K562 (cell line): ENCODE measurements around the gene CNR2. TPM values are rescaled to one million over a fixed set of nuclear protein-coding genes. Genes with fewer than 3 reads are reported as not detected.
A peak's percentile ranks its signal among the peaks of the same experiment; 100 is the strongest.

Experiments
- ATAC-seq: fragments of 200-7000 bp; cut with Tn5 transposase; 3 replicates; pipeline ENCODE4 v1.9.1; 2020; ENCODE audit warnings: moderate library complexity
- BruUV-seq: library from RNA; stranded (reverse); fragments of 400-500 nt; replicated peaks from 2 replicates; lab custom pipeline; 2021; lab: Mats Ljungman, UMichigan
- CTCF ChIA-PET: fragments of 300-600 bp; formaldehyde crosslinking; extraction: SDS; loops from one replicate; lab custom pipeline; 2021; ENCODE audit warnings: low intra/inter-chr PET ratio; lab: Yijun Ruan, JAX
- POLR2A ChIA-PET: fragments of 300-600, 350-650 bp; sonication (Branson Sonifier 250); formaldehyde crosslinking; extraction: SDS; loops from one replicate; lab custom pipeline; 2021; ENCODE audit warnings: antibody characterized with exemption, inconsistent platforms; lab: Yijun Ruan, JAX
- DNase-seq, 4 experiments: peaks; one replicate each; pipeline versions ENCODE4 v3.0.0 to v3.0.0-alpha.2; 2011 to 2018; ENCODE audit warnings: low spot score in 3 of 4, mixed read lengths in 3 of 4; ENCODE audit errors: extremely low read depth in 1 of 4
- FAIRE-seq: peaks from 2 replicates; lab custom pipeline; 2011; peaks lifted over from hg19 to GRCh38; lab: Jason Lieb, UNC
- H2AFZ ChIP-seq: 2 replicates; pipeline ENCODE4 v1.6.0; 2011; ENCODE audit warnings: low read depth, low read length, control low read depth, inconsistent platforms
- H3K27ac ChIP-seq: fragments of 200-600 bp; 3 replicates; pipeline ENCODE4 v1.8.0; 2011; ENCODE audit warnings: low read depth, mild to moderate bottlenecking, control low read depth, inconsistent platforms, low read length, moderate library complexity, mixed read lengths; ENCODE audit errors: extremely low read depth
- H3K27me3 ChIP-seq, 2 experiments: fragments of 300-600 bp in 1 of 2; 2 replicates in 1 of 2; 3 replicates in 1 of 2; pipeline versions ENCODE4 v1.6.0 to v1.8.0; 2011; ENCODE audit warnings: inconsistent platforms in 2 of 2, low read length in 2 of 2, mild to moderate bottlenecking in 1 of 2, mixed read lengths in 1 of 2, moderate library complexity in 1 of 2; ENCODE audit not compliant: control insufficient read depth in 2 of 2, insufficient read depth in 2 of 2
- H3K36me3 ChIP-seq: fragments of 300-600 bp; 3 replicates; pipeline ENCODE4 v1.8.0; 2011; ENCODE audit warnings: mild to moderate bottlenecking, low read length, inconsistent platforms; ENCODE audit not compliant: control insufficient read depth, insufficient read depth
- H3K4me1 ChIP-seq, 2 experiments: fragments of 200-600 bp in 1 of 2; replicated peaks in 1 of 2; 2 replicates in 1 of 2; 3 replicates in 1 of 2; pipeline versions ENCODE4 v1.5.1 to v1.8.0; 2011; ENCODE audit warnings: inconsistent platforms in 2 of 2, low read length in 2 of 2, mild to moderate bottlenecking in 1 of 2, mixed read lengths in 1 of 2, moderate library complexity in 1 of 2; ENCODE audit not compliant: control insufficient read depth in 2 of 2, insufficient read depth in 2 of 2
- H3K4me2 ChIP-seq: 2 replicates; pipeline ENCODE4 v1.6.1; 2011; ENCODE audit warnings: low read length, control low read depth, inconsistent platforms, mixed read lengths; ENCODE audit not compliant: insufficient read depth
- H3K4me3 ChIP-seq: fragments of 200-600 bp; sonication (generic), shearing (Covaris generic); 2 replicates; pipeline ENCODE4 v1.5.1; 2016; ENCODE audit warnings: control low read depth, inconsistent platforms
- H3K79me2 ChIP-seq: fragments of 200-600 bp; 3 replicates; pipeline ENCODE4 v1.8.0; 2011; ENCODE audit warnings: low read length, inconsistent platforms; ENCODE audit not compliant: control insufficient read depth, insufficient read depth
- H3K9ac ChIP-seq, 2 experiments: 2 replicates each; pipeline versions ENCODE4 v1.6.0 to v1.6.1; 2011; ENCODE audit warnings: low read depth in 2 of 2, low read length in 2 of 2, control low read depth in 1 of 2, inconsistent platforms in 1 of 2, mild to moderate bottlenecking in 1 of 2, mixed read lengths in 1 of 2; ENCODE audit not compliant: insufficient read depth in 1 of 2
- H3K9me1 ChIP-seq: one replicate; pipeline ENCODE4 v1.6.0; 2011; ENCODE audit warnings: inconsistent platforms, mild to moderate bottlenecking, low read length, moderate library complexity; ENCODE audit not compliant: control insufficient read depth, insufficient read depth
- H3K9me3 ChIP-seq: replicated peaks from 2 replicates; pipeline ENCODE4 v1.5.1; 2011; ENCODE audit warnings: low read depth, low read length, inconsistent platforms; ENCODE audit not compliant: control insufficient read depth, insufficient read depth
- H4K20me1 ChIP-seq: replicated peaks from 2 replicates; pipeline ENCODE4 v1.6.1; 2011; ENCODE audit warnings: low read length, inconsistent platforms, mixed read lengths; ENCODE audit not compliant: control insufficient read depth, insufficient read depth
- COPS2 ChIP-seq: fragments of 450-650 bp; conservative IDR thresholded peaks from 2 replicates; pipeline ENCODE4 v1.6.1; 2016; ENCODE audit warnings: mild to moderate bottlenecking, moderate library complexity
- CREB3 ChIP-seq: fragments of 450-650 bp; conservative IDR thresholded peaks from 2 replicates; pipeline ENCODE4 v1.6.1; 2016; ENCODE audit warnings: missing genetic modification characterization, low read depth, mild to moderate bottlenecking, missing compliant biosample characterization, moderate library complexity
- EWSR1 ChIP-seq: fragments of 450-650 bp; IDR thresholded peaks from 2 replicates; pipeline ENCODE4 v1.6.1; 2018; ENCODE audit warnings: borderline replicate concordance, mild to moderate bottlenecking, low read depth, moderate library complexity; ENCODE audit not compliant: partially characterized antibody
- GATAD2A ChIP-seq: fragments of 450-650 bp; IDR thresholded peaks from 2 replicates; pipeline ENCODE4 v1.6.1; 2017
- RBBP5 ChIP-seq: fragments of 200-600 bp; sonication (generic); IDR thresholded peaks from 2 replicates; pipeline ENCODE4 v1.6.1; 2012; ENCODE audit warnings: borderline replicate concordance, mild to moderate bottlenecking, low read length, control low read depth, inconsistent platforms; ENCODE audit not compliant: insufficient read depth, poor library complexity, severe bottlenecking
- TAL1 ChIP-seq: fragments of 450-650 bp; IDR thresholded peaks from 2 replicates; pipeline ENCODE4 v1.6.1; 2016; ENCODE audit warnings: mild to moderate bottlenecking
- TSC22D4 ChIP-seq: fragments of 450-650 bp; IDR thresholded peaks from 2 replicates; pipeline ENCODE4 v1.6.1; 2016; ENCODE audit warnings: missing genetic modification characterization, missing biosample characterization, control low read depth
- ZNF75A ChIP-seq: fragments of 450-650 bp; formaldehyde crosslinking; IDR thresholded peaks from 2 replicates; pipeline ENCODE4 v1.4.0; 2020; ENCODE audit warnings: mild to moderate bottlenecking
- WGBS: fragments of 100-300 bp; shearing (Covaris generic); methylation state at CpG from one replicate; pipeline ENCODE4 v1.1.6; 2016; ENCODE audit warnings: low coverage, mixed read lengths; ENCODE audit not compliant: insufficient coverage; ENCODE audit errors: missing lambda C conversion rate; 5-methylcytosine and 5-hydroxymethylcytosine counted together
- in situ Hi-C: fragments of 300-500 bp; cut with MboI; formaldehyde crosslinking; loops from 4 replicates; pipeline ENCODE4 v1.15.0; 2018; ENCODE audit warnings: inconsistent platforms, mixed read lengths
- intact Hi-C: fragments of 100-400 bp; cut with micrococcal nuclease; formaldehyde crosslinking; loops from 2 replicates; pipeline ENCODE4 v1.14.2; 2022
- polyA plus RNA-seq, 8 experiments: library from polyadenylated mRNA; depleted of rRNA in 4 of 8; stranded (reverse) in 5 of 8; unstranded in 3 of 8; fragments of >200 nt; fragmentation: Nextera tagmentation in 2 of 8; fragmentation: Illumina TruSeq in 1 of 8; extraction: Ambion mirVana in 2 of 8; extraction: Trizol in 1 of 8; gene quantifications; 2 replicates each; pipeline versions ENCODE4 v1.2.1 to v1.2.3, GENCODE V29; 2011 to 2014; ENCODE audit warnings: inconsistent platforms in 1 of 8, missing spikeins in 1 of 8
- total RNA-seq, 7 experiments: library from RNA; depleted of rRNA in 6 of 7; stranded (reverse); fragments of >200 nt in 6 of 7; fragmentation: Illumina TruSeq in 2 of 7; extraction: Trizol in 2 of 7; gene quantifications; 2 replicates each; pipeline versions ENCODE4 v1.2.1 to v1.2.3, GENCODE V29; 2011 to 2021; ENCODE audit warnings: low replicate concordance in 1 of 7
- TF ChIP-seq, protein P1 (sequence below): sonication (generic); formaldehyde crosslinking; IDR thresholded peaks from 2 replicates; pipeline ENCODE4 v1.8.1; 2023; ENCODE audit warnings: mild to moderate bottlenecking, missing genetic modification reagents
- TF ChIP-seq, protein P2 (sequence below): sonication (generic); formaldehyde crosslinking; IDR thresholded peaks from 2 replicates; pipeline ENCODE4 v1.8.0; 2023; ENCODE audit warnings: mild to moderate bottlenecking, missing genetic modification reagents
- TF ChIP-seq, protein P3 (sequence below): fragments of 450-650 bp; IDR thresholded peaks from 2 replicates; pipeline ENCODE4 v1.6.1; 2017; ENCODE audit warnings: antibody characterized with exemption
- TF ChIP-seq, protein P4 (sequence below), 2 experiments: IDR thresholded peaks in 1 of 2; conservative IDR thresholded peaks in 1 of 2; 2 replicates each; pipeline ENCODE4 v1.6.1; 2016; ENCODE audit warnings: low read depth in 2 of 2, mild to moderate bottlenecking in 1 of 2, missing compliant biosample characterization in 1 of 2, missing genetic modification characterization in 1 of 2, moderate library complexity in 1 of 2

CNR2 gene
- total and polyA plus RNA-seq, 9 of the 15 experiments (the other 6 are each of a cell fraction or from before 2014, with no cell fraction given): not detected

GRCh38 chr1:23899070-23899469, 14.1 kb downstream of the CNR2 start:
- Histone ChIP-seq H3K27me3 (peaks cover 4 to 21% of the 10 kb centered on the region in 2 experiments; a peak in 4 of 5 replicates), H3K79me2 (no peaks in the 10 kb centered on the region), H4K20me1 (no peaks in the 10 kb centered on the region), H3K4me3 (no peak overlapping the region), H3K36me3 (no peaks in the 10 kb centered on the region), H3K27ac (no peak overlapping the region), H3K9me1 (no peaks in the 10 kb centered on the region), H2AFZ (no peak overlapping the region), H3K4me2 (no peak overlapping the region), H3K4me1 (peaks cover 3 to 5% of the 10 kb centered on the region in 2 experiments; a peak in 3 of 5 replicates), H3K9me3 (no peaks in the 10 kb centered on the region), H3K9ac (no peak overlapping the region)
- DNase-seq: no peak
- in situ Hi-C loops (no loop called here), intact Hi-C loops (no loop called here)
- WGBS: 0% methylated on average over 3 of the region's 3 CpGs
- FAIRE-seq: peak; percentile 70
- ChIA-PET POLR2A (no interaction called here), CTCF (no interaction called here)
- no TSS peak for BruUV-seq
- no peak for ATAC-seq
- TF ChIP-seq COPS2 (no peak), RBBP5 (no peak), EWSR1 (no peak), GATAD2A (no peak), TAL1 (0 out of 2 replicates have a peak, but pooled peaks have one; percentile 22), TSC22D4 (tag) (no peak), CREB3 (tag) (peak; percentile 55; the same call in 1 of the 2 replicates), ZNF75A (CRISPR knock-in tag) (no peak)
- TF ChIP-seq, protein P1, sequence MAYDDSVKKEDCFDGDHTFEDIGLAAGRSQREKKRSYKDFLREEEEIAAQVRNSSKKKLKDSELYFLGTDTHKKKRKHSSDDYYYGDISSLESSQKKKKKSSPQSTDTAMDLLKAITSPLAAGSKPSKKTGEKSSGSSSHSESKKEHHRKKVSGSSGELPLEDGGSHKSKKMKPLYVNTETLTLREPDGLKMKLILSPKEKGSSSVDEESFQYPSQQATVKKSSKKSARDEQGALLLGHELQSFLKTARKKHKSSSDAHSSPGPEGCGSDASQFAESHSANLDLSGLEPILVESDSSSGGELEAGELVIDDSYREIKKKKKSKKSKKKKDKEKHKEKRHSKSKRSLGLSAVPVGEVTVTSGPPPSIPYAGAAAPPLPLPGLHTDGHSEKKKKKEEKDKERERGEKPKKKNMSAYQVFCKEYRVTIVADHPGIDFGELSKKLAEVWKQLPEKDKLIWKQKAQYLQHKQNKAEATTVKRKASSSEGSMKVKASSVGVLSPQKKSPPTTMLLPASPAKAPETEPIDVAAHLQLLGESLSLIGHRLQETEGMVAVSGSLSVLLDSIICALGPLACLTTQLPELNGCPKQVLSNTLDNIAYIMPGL (CRISPR knock-in tag): no peak
- TF ChIP-seq, protein P2, sequence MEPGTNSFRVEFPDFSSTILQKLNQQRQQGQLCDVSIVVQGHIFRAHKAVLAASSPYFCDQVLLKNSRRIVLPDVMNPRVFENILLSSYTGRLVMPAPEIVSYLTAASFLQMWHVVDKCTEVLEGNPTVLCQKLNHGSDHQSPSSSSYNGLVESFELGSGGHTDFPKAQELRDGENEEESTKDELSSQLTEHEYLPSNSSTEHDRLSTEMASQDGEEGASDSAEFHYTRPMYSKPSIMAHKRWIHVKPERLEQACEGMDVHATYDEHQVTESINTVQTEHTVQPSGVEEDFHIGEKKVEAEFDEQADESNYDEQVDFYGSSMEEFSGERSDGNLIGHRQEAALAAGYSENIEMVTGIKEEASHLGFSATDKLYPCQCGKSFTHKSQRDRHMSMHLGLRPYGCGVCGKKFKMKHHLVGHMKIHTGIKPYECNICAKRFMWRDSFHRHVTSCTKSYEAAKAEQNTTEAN (CRISPR knock-in tag): no peak
- TF ChIP-seq, protein P3, sequence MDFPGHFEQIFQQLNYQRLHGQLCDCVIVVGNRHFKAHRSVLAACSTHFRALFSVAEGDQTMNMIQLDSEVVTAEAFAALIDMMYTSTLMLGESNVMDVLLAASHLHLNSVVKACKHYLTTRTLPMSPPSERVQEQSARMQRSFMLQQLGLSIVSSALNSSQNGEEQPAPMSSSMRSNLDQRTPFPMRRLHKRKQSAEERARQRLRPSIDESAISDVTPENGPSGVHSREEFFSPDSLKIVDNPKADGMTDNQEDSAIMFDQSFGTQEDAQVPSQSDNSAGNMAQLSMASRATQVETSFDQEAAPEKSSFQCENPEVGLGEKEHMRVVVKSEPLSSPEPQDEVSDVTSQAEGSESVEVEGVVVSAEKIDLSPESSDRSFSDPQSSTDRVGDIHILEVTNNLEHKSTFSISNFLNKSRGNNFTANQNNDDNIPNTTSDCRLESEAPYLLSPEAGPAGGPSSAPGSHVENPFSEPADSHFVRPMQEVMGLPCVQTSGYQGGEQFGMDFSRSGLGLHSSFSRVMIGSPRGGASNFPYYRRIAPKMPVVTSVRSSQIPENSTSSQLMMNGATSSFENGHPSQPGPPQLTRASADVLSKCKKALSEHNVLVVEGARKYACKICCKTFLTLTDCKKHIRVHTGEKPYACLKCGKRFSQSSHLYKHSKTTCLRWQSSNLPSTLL: no peak
- TF ChIP-seq, protein P4, sequence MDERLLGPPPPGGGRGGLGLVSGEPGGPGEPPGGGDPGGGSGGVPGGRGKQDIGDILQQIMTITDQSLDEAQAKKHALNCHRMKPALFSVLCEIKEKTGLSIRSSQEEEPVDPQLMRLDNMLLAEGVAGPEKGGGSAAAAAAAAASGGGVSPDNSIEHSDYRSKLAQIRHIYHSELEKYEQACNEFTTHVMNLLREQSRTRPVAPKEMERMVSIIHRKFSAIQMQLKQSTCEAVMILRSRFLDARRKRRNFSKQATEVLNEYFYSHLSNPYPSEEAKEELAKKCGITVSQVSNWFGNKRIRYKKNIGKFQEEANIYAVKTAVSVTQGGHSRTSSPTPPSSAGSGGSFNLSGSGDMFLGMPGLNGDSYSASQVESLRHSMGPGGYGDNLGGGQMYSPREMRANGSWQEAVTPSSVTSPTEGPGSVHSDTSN (CRISPR knock-in tag; IDR thresholded peaks at IDR 0.05; ENCODE audit: low read depth): no peak
- TF ChIP-seq, protein P4 (tag; conservative IDR thresholded peaks at IDR 0.05; ENCODE audit: low read depth): no peak
